Measurements from ENCODE around the gene VASH1.
"Not testable (repeated sequence)": the region's sequence is repeated elsewhere in the genome, so short reads cannot be mapped to it uniquely, and the experiment has no call there.

The VASH1 gene

GRCh38 chr14:76761136-76761959 is at the start of gene VASH1:
VASH1 (plus strand) TSS chr14:76761468; CDS start chr14:76762822, 1,354 bp downstream.
- H3K27ac ChIP-seq: no peak within 1 kb of the TSS
- no peak for DNase-seq (ENCODE audit: low read depth, low spot score)

GRCh38 chr14:76713121-76713520 is 48.1 kb upstream of the VASH1 start:
- H3K27ac ChIP-seq: no peak overlapping the region
- no peak for DNase-seq (ENCODE audit: low read depth, low spot score)

- no peak overlapping the region for H3K27ac ChIP-seq
- DNase-seq (ENCODE audit: low read depth, low spot score): no peak
These were observed 46.8 kb upstream of the VASH1 start for GRCh38 chr14:76714470-76714869.

GRCh38 chr14:76715101-76715500 is 46.2 kb upstream of the VASH1 start:
- DNase-seq (ENCODE audit: low read depth, low spot score): no peak
- H3K27ac ChIP-seq: no peak overlapping the region

- no peak for DNase-seq (ENCODE audit: low read depth, low spot score)
- no peak overlapping the region for H3K27ac ChIP-seq
These were observed 45.7 kb upstream of the VASH1 start for GRCh38 chr14:76715511-76716081.

- no peak for DNase-seq (ENCODE audit: low read depth, low spot score)
- no peak overlapping the region for H3K27ac ChIP-seq
These were observed 45.0 kb upstream of the VASH1 start for GRCh38 chr14:76716285-76716684.

- no peak for DNase-seq (ENCODE audit: low read depth, low spot score)
These were observed 43.6 kb upstream of the VASH1 start for GRCh38 chr14:76717508-76718290.

GRCh38 chr14:76718306-76719040 is 42.8 kb upstream of the VASH1 start:
- no peak for DNase-seq (ENCODE audit: low read depth, low spot score)
- H3K27ac ChIP-seq: no peak overlapping the region

More at GRCh38 chr14:76717508-76718290, 43.6 kb upstream of the VASH1 start:
- no peak overlapping the region for H3K27ac ChIP-seq

GRCh38 chr14:76719666-76720065 is 41.6 kb upstream of the VASH1 start:
- no peak for DNase-seq (ENCODE audit: low read depth, low spot score)
- no peak overlapping the region for H3K27ac ChIP-seq

- no peak for DNase-seq (ENCODE audit: low read depth, low spot score)
- no peak overlapping the region for H3K27ac ChIP-seq
These were observed 40.9 kb upstream of the VASH1 start for GRCh38 chr14:76720382-76720813.

GRCh38 chr14:76721506-76721905 is 39.8 kb upstream of the VASH1 start:
- not testable (repeated sequence) for H3K27ac ChIP-seq; DNase-seq (ENCODE audit: low read depth, low spot score)

GRCh38 chr14:76724651-76725550 is 36.4 kb upstream of the VASH1 start:
- DNase-seq (ENCODE audit: low read depth, low spot score): no peak
- no peak overlapping the region for H3K27ac ChIP-seq

- no peak for DNase-seq (ENCODE audit: low read depth, low spot score)
- H3K27ac ChIP-seq: no peak overlapping the region
These were observed 34.7 kb upstream of the VASH1 start for GRCh38 chr14:76726551-76726970.

- H3K27ac ChIP-seq: no peak overlapping the region
- no peak for DNase-seq (ENCODE audit: low read depth, low spot score)
These were observed 33.9 kb upstream of the VASH1 start for GRCh38 chr14:76727384-76727783.

GRCh38 chr14:76727901-76728300 is 33.4 kb upstream of the VASH1 start:
- DNase-seq (ENCODE audit: low read depth, low spot score): no peak
- no peak overlapping the region for H3K27ac ChIP-seq

GRCh38 chr14:76729258-76729657 is 32.0 kb upstream of the VASH1 start:
- H3K27ac ChIP-seq: no peak overlapping the region
- DNase-seq (ENCODE audit: low read depth, low spot score): no peak

- H3K27ac ChIP-seq: no peak overlapping the region
- DNase-seq (ENCODE audit: low read depth, low spot score): no peak
These were observed 31.2 kb upstream of the VASH1 start for GRCh38 chr14:76729953-76730505.

- not testable (repeated sequence) for DNase-seq (ENCODE audit: low read depth, low spot score); H3K27ac ChIP-seq
These were observed 26.8 kb upstream of the VASH1 start for GRCh38 chr14:76734501-76734900.

- no peak for DNase-seq (ENCODE audit: low read depth, low spot score)
These were observed 24.8 kb upstream of the VASH1 start for GRCh38 chr14:76736514-76736913.

More at GRCh38 chr14:76736514-76736913, 24.8 kb upstream of the VASH1 start:
- no peak overlapping the region for H3K27ac ChIP-seq
